Measurements from ENCODE around the gene TMEM171.

- TF ChIP-seq CTCF (conservative IDR thresholded peaks at IDR 0.05; ENCODE audit: low read length) (no peak), EZH2phosphoT487 (IDR thresholded peaks at IDR 0.05; ENCODE audit: borderline replicate concordance) (no peak)
Measured at GRCh38 chr5:73096239-73096575, 24.2 kb upstream of the TMEM171 start.
